Activated CD8-positive, alpha-beta memory T cell treated with anti-CD3 and anti-CD28 coated beads for 36 hours (primary cell): ENCODE measurements around the gene AP2A2. TPM values are rescaled to one million over a fixed set of nuclear protein-coding genes. Genes with fewer than 3 reads are reported as not detected.

ENCODE experiments used
- CTCF ChIA-PET: fragments of 350-600 bp; sonication (Branson Sonifier 250); formaldehyde crosslinking; loops from one replicate; lab custom pipeline; 2021; ENCODE audit warnings: antibody characterized with exemption; lab: Charles Lee
- POLR2A ChIA-PET: fragments of 350-600 bp; sonication (Branson Sonifier 250); formaldehyde crosslinking; loops from one replicate; lab custom pipeline; 2021; ENCODE audit warnings: antibody characterized with exemption; lab: Charles Lee
- total RNA-seq, 2 experiments: library from RNA; stranded (reverse); gene quantifications; one replicate each; pipeline ENCODE4 v1.2.3, GENCODE V29; 2021

AP2A2 gene
- total RNA-seq, 2 experiments from 2014 or later = 37.8 to 38.3 TPM

- ChIA-PET CTCF (interaction anchor here (3.1 kb wide), 1 partner anchor 10 kb away, joined by 8 read pairs; no protein-coding TSS in a partner anchor), POLR2A (no interaction called here)
Observed at GRCh38 chr11:1041149-1041467, 115.4 kb downstream of the AP2A2 start.

DNA sequence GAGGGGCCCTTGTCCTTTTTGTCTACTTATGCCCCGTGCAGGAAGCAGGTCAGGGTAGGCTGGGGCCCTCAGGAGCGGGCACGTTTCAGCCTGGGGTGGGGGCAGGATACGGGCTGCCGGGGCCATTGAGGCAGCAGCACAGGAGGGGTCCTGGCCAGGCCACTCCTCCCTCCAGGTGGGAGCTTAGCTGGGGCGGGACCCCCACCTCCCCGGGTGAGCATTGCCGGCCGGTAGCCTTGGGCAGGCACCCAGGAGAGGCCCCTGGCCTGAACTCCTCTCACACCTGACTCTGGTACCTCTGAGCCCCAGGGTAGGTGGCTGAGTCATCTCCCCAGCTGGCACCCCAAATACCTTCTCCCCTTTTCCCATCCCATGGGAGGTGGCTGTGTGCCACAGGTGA is 115.8 kb downstream of the AP2A2 start:
- POLR2A ChIA-PET = no interaction called here
- CTCF ChIA-PET = interaction anchor here (1.0 to 3.1 kb wide), 2 partner anchors 10 to 194 kb away, joined by 4 to 8 read pairs; no protein-coding TSS in a partner anchor

GRCh38 chr11:1041936-1042608 is 116.4 kb downstream of the AP2A2 start:
- ChIA-PET POLR2A (no interaction called here), CTCF (interaction anchor here (1.0 to 3.1 kb wide), 2 partner anchors 9 to 194 kb away, joined by 4 to 8 read pairs; no protein-coding TSS in a partner anchor)

- CTCF ChIA-PET = interaction anchor here (1.0 to 3.1 kb wide), 2 partner anchors 8 to 195 kb away, joined by 4 to 8 read pairs; no protein-coding TSS in a partner anchor
- POLR2A ChIA-PET = no interaction called here
Observed at GRCh38 chr11:1042626-1043562, 117.2 kb downstream of the AP2A2 start.

GRCh38 chr11:1043563-1044096 is 118.0 kb downstream of the AP2A2 start:
- ChIA-PET CTCF (no interaction called here), POLR2A (no interaction called here)

GRCh38 chr11:1044160-1044559 is 118.5 kb downstream of the AP2A2 start:
- POLR2A ChIA-PET = no interaction called here
- CTCF ChIA-PET = no interaction called here

DNA sequence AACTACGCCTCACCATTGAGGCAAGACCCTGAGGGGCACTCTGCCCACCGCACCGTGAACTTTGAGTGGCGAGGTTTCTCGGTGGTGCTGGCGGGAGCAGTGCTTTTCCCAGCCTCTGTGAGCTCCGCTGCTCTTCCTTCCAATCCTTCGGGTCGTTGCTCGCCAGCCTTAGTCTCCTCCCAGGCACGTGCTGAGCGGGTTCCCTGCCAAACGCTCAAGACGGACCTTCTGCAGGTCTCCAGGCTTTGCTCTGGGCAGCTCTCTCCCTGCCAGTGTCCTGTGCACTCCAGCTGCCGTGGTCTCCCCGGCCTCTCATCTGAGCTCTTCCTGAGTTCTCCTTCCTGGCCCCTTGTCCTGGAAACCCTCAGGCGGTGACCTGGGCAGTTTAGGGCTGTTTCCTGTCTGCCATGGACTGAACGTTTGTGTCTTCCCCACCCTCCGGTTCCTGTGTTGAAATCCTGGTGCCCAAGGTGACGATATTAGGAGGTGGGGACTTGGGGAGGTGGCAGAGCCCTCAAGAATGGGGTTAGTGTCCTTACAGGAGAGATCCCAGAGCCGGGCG is 122.0 kb downstream of the AP2A2 start:
- ChIA-PET POLR2A (no interaction called here), CTCF (interaction anchor here (1.6 kb wide), 1 partner anchor 199 kb away, joined by 5 read pairs; no protein-coding TSS in a partner anchor)

- ChIA-PET POLR2A (no interaction called here), CTCF (interaction anchor here (1.6 kb wide), 1 partner anchor 200 kb away, joined by 5 read pairs; no protein-coding TSS in a partner anchor)
Observed at GRCh38 chr11:1048375-1049070, 122.9 kb downstream of the AP2A2 start.

- ChIA-PET CTCF (interaction anchor here (3.0 kb wide), 1 partner anchor 201 kb away, joined by 25 read pairs; no protein-coding TSS in a partner anchor), POLR2A (no interaction called here)
Observed at GRCh38 chr11:1049071-1049405, 123.4 kb downstream of the AP2A2 start.

DNA sequence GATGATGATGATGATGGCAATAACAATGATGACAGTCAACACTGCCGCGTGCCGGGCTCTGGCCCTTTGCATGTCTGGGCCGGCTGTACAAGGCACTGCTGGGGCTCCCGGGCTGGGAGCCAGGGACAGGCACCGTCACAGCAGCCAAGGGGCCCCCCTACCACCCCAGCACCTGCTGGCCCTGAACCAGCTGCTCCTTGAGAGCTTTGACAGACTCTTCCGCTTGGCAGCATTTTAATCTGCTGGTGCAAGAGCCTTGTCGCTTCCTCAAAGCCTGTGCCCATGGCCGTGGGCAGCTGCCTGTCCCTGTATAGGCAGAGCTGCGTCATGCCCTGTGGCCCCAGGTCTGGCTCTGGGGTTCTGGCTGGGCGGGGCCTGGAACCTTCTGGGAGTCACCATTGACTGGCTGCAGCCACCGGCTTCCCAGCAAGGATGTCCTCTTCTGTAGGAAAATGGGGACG is 123.8 kb downstream of the AP2A2 start:
- POLR2A ChIA-PET = no interaction called here
- CTCF ChIA-PET = interaction anchor here (3.0 kb wide), 1 partner anchor 201 kb away, joined by 25 read pairs; no protein-coding TSS in a partner anchor

- POLR2A ChIA-PET = no interaction called here
- CTCF ChIA-PET = interaction anchor here (0.5 to 3.0 kb wide), 7 partner anchors 9 to 219 kb away, joined by 3 to 25 read pairs (median 3); partner anchors contain the start of gene TSPAN4
Observed at GRCh38 chr11:1049911-1050580, 124.4 kb downstream of the AP2A2 start.

GRCh38 chr11:1050581-1051355 is 125.1 kb downstream of the AP2A2 start:
- CTCF ChIA-PET = interaction anchor here (0.5 to 3.0 kb wide), 13 partner anchors 9 to 220 kb away, joined by 3 to 25 read pairs (median 3); partner anchors contain the start of genes AP2A2, MUC2 and TSPAN4
- POLR2A ChIA-PET = no interaction called here

DNA sequence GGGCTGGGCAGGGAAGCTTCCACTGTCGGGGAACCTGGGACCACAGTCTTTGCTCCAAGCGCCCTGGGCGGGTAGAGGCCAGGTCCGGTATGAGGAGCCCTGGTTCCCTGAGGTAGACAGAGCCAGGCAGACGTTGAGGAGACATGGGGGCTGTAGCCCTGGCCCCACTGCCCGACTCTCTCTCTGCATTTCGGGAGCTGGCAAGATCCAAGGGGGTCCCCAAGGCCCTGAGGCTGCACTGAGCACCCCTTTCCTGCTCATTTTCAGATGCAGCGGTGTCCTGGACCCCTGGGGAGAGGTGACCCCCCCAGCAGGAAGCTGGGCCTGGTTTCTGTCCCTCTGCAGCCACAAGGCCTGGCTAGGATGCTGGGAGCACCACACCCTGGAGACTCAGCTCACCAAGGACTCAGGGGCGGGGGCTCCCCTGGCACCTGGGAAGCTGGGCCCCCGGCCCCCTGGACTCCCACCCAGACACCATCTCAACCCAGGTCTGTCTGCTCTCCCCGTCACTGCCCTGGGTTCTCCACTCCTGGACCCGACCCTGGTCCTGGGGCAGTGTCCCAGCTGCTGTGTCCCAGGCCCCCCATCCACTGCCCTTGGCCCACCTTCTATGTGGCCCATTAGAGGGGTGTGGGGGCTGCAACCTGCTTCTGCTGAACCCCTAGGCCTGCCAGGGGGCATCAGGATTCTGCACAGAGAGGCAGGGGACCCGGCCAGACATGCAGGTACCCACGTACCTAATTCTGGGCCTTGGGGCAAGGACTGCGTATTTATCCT is 125.9 kb downstream of the AP2A2 start:
- CTCF ChIA-PET = interaction anchor here (0.6 to 3.0 kb wide), 12 partner anchors 10 to 220 kb away, joined by 3 to 25 read pairs (median 3); partner anchors contain the start of genes AP2A2, CHID1, MUC2 and TSPAN4
- POLR2A ChIA-PET = no interaction called here

DNA sequence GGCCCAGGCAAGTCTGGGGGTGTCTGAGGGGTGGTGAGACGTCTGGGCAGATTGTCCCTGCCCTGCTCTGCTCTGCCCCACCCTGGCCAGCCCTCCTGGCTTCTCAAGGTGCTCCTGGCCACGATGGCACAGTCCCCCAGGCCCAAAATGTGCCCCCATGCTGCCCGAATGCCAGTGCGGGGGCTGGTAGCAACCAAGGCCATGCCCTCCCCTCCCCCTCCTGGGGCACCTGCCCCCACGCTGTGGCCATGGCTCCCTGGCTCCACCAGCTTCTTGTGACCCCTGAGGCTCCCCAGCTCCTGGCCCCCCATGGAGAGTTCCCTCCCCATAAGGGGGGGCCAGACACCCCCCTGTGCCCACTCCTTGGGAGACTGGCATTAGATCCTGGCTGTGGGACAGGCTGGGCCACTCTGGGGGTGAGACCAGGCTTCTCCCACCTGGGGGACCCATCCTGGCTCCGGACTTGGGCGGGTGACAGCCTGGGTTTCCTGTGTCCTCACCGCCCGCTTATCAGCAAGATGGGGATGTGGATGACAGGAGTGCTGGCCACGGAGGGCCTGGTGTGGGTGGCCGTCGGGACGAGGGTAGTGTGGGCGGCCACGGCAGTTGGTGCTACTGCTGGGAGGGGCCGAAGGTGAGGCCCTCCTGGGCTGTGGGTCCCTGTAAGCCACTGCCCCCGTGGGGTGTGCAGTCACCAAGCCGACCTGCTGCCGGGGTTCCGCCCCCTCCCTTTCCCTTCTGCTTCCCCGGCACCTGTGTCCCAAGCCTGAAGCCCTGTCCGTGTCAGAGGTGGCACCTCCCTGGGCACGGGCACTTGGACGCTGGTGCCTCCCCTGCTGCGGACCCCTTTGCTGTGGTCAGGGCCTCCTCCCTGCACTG is 126.7 kb downstream of the AP2A2 start:
- ChIA-PET POLR2A (no interaction called here), CTCF (interaction anchor here (0.9 to 3.0 kb wide), 8 partner anchors 11 to 209 kb away, joined by 3 to 25 read pairs (median 4); partner anchors contain the start of genes CHID1, MUC2 and TSPAN4)
